Stimulated activated CD8-positive, alpha-beta memory T cell treated with anti-CD3 and anti-CD28 coated beads, Interleukin-12 subunit alpha, Interleukin-12 subunit beta, amount 100 ng/mL, for 1 hour (primary cell): ENCODE measurements around the gene BPI.
"Not testable (repeated sequence)": the region's sequence is repeated elsewhere in the genome, so short reads cannot be mapped to it uniquely, and the experiment has no call there.

Source experiments
- DNase-seq: peaks from one replicate; pipeline ENCODE4 v3.0.0-alpha.2; 2020; ENCODE audit warnings: low read depth

The BPI gene

DNA sequence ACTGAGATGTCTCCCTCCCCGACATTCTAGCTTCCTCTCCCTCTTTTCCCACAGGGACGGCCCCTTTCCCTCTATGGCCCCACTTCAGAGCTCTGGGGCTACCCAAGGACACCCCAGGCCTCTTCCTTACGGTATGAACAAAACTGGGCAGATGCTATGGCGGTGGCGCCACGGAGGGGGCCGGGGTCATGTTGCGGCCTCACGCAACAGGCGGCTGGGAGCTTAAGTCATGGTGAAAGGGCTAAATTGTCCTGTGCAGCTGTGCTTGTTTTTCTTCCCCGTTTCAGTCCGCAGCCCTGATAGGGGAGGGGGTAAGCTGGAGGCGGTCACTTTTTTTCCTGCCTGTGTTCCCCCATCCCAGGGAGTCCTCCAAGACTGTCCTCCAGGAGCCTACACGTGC, 25.8 kb upstream of the BPI start:
- no peak for DNase-seq

DNA sequence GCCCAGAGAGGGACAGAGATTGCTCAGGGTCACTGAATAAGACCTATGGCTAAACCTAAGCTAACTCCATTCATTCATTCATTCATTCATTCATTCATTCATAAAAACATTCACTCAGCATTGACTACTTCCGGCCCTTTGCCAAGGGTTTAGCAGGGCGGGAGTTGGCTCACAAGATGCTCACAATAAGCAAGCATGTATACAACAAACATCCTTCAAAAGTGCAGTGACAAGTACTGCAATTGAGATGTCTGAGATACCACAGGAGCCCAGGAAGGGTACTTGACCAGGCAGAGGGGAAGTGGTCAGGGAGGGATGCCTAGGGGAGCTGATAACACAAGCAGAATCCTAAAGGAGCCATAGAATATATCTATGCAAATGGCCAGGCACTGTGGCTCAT, 25.2 kb upstream of the BPI start:
- DNase-seq = no peak

DNA sequence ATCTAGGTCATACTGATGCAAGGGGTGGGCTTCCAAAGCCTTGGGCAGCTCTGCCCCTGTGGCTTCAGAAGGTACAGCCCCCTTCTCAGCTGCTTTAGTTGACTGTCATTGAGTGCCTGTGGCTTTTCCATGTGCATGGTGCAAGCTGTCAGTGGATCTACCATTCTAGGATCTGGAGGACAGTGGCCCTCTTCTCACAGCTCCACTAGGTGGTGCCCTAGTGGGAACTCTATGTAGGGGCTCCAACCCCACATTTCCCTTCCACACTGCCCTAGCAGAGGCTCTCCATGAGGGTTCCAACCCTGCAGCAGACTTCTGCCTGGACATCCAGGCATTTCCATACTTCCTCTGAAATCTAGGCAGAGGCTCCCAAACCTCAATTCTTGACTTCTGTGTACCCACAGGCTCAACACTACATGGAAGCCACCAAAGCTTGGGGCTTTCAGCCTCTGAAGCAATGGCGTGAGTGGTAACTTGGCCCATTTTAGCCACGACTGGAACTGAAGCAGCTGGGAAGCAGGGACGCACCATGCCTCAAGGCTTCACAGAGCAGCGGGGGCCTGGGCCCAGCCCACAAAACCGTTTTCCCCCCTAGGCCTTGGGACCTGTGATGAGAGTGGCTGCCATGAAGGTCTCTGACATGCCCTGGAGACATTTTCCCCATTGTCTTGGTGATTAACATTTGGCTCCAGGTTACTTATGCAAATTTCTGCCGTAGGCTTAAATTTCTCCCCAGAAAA, 22.6 kb upstream of the BPI start:
- not testable (repeated sequence) for DNase-seq

DNA sequence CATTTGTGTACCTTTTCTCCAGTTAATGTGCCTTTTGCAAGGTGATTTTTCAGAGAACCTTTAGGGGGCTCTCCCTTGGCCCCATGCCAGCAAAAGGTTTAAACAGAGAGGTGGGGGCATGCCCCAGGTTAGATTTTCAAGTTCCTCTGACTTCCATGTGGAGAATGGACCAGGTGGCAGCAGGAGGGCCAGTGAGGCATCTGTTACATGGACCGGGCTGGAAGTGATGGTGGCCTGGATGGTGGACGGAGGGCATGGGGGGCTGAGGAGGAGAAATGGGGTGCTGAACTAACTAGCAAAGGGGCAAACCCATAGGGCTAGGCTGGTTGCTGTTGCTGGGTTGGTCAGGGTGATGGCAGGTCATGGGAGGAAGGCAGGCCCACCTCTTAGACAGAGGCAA, 20.7 kb upstream of the BPI start:
- DNase-seq = no peak

DNA sequence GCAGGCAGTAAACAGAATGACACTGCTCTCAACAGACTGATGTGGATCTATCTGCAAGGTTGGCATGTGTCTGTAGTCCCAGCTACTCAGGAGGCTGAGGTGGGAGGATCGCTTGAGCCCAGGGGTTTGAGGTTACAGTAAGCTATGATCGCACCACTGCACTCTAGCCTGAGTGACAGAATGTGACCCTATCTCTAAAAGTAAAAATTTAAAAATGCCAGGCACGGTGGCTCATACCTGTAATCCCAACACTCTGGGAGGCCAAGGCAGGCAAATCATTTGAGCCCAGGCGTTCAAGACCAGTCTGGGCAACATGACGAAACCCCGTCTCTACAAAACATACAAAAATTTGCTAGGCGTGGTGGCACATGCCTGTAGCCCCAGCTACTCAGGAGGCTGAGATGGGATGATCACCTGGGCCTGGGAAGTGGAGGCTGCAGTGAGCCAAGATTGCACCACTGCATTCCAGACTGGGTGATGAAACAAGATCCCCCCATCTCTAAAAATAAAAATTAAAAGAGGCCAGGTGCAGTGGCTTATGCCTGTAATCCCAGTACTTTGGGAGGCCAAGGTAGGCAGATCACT, 19.8 kb upstream of the BPI start:
- DNase-seq = not testable (repeated sequence)

DNA sequence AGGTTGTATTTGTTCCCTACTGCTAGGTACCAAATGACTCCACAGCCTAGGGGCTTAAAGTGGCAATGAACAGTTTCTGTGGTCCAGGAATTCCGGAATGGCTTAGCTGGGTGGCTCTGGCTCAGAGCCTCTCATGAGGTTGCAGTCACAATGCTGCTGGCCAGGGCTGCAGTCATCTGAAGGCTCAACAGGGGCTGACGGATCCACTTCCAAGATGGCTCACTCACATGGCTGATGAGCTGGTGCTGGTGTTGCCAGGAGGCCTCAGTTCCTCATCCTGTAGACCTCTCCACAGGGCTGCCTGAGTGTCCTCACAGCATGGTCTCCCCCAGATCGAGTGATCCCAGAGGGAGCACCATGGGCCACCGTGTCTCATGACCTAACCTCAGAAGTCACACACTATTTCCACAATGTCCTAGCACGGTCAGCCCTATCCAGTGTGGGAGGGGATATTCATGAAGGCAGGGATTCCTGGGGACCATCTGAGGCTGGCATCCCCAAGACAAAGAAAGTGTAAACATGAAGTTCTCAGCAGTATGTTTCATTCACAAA, 19.0 kb upstream of the BPI start:
- no peak for DNase-seq

DNA sequence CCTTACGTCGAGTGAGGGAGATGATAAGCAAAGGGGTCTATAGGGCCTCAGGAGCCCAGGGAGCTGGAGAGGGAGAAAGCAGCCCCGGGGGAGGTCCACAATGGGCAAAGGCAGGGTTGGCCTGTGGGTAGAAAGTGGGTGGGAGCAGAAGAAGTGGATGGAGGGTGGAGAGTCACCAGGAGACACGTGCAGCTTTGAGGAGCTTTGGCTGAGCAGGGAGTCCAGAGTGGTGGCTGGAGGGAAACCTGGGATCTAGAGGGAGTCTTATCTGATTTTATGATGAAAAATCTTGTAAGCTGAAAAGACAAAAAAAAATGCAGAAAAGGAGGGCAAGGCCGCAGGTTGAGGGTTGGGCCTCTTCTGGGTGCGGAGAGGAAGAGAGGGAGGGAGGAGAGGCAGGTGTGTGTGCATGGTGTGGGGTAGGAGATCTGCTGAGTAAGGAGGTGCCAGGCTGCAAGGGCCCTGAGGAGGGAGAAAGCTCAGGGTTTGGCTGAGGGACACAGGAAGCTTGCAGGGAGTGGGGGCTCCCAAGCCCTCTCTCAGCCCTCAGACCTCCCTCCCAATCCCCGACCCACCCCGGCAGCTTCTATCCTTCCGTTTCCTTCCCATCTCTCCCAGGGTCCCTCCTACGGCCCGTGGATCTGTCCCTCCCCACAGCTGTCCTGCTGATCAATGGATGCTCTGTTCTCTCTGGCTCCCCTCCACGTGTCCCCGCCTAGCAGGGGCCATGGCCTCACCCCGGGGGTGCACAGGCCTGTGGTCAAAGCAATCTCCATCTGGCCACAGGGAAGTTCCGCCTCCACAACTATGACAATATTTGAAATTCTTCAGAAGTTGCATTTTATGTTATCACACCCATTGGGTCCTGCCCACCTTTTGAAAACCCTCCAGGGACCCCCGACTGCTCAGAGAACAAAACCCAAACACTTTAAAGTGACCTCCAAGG, 17.1 kb upstream of the BPI start:
- DNase-seq = no peak

DNA sequence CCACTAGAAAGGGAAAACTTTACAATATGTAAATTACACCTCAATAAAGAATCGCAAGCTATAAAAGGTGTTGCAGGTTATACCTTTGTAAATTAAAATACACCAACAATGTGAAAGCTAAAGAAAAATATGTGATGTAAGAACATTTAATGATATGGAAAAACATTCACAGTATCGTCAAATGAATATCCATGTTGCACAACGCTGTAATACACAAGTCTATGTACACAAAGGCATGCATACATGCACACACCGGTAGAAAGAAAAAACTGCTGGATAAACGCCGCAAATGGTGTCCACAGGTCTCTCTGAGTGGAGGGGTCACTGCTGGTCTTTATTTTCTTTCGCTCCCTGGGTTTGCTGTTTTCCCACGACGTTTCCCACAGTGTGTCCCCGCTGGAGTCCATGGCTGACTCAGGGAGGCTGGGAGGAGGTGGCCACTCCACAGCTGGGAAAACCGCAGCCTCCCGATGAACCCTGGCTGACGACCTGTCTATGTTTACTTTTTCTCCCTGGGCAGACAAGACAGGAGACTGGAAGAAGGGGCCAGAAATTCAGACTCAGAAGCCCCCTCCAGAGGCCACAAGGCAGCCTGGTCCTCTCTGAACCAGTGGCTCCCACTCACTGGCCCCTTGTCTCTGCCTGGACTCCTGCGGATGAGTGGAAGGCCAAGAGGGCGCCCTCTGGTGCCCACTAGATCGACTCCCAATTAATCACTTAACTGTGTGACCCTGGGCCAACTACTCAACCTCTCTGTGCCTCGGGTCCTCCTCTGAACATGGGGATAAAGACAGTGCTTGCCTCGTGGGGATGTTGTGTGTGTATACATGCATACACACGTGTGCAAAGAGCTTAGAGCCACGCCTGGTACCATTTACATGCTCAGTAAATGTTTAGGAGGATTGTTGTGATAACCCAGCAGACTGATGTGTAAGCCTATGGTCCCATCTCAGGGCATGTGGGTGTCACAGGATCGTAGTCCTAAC, 12.8 kb upstream of the BPI start:
- DNase-seq = no peak

DNA sequence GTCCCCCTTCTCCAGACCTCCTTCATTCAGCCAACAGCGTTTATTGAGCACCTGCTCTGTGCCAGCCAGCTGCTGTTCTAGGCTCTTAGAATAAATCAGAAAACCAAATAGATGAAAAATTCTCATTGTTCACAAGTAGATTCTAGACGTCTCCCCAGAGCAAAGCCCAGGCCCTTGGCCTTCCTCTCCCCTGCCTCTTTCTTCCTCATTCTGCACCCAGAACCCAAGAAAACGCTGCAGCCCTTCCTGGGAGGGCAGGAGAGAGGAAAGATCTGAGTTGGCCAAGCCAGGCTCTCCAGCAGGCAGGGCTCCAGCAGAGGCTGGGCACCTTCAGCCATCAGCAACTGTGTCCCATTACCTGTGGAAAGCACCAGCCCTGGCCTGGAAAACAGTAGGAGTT, 12.0 kb upstream of the BPI start:
- DNase-seq = no peak

DNA sequence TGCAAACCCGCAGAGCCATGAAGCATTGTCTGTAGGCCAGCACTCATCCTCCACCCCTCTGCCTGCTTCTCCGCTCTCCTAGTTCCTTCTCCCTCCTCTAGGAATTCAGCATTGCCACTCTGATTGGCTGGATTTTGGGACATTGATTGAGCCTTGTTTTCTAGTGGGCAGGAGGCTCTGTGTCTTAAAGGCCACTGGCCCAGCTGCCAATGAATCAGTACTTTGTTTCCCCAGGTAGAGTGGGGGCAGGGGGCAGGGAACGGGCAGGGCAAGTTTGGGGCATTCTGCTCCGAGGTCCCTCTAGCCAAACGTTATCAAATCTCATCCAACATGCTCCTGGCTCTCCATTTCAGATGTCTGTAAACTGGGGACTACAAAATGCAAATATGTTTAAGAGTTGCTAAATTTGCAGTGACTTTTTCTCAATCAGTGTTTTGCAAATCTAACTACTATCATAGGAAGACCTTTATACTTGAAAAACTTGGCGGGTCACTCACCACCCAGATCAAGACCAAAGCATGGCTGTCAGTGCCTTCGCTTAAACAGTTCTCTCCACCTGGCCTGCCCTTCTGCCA, 10.4 kb upstream of the BPI start:
- no peak for DNase-seq

DNA sequence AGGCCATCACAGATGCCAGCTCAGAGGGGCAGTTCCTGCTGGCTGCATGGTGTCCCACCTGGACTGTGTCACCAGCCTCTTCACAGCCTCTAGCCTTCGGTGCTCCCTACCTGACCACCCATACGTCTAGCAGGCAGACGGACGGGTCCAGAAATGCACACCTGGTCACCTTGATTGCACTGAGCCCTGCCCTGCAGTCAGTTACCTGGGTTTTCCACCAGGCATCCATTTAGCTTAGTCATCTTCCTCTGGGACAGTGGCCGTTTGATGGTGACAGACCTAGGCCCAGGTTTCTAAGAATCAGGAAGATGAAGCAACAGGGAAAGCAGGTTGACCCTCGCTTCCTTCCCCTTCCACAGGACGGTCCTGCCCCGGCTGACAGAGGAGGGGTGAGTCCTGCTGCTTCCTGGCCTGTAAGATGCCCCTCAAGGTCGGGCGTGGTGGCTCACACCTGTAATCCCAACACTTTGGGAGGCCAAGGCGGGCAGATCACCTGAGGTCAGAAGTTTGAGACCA, 9.8 kb upstream of the BPI start:
- DNase-seq = no peak

DNA sequence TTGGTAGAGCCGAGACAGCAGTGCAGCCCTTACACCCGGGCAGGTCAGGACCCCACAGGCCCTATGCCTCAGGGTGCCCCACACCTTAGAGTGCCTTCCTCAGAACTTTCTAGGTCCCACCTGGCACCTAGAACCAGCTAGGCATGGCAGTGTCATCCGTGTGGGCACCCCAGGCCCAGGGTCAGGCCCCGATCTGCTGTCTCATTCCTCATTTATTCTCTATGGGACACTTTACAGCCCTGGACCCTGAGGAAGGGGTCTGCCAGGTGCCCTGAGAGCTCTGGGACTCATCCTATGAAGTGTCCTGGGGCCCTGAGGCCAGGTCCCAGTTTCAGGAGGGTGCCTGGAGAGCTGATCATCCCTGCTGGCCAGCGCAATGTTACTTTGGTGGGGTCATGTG, 8.1 kb upstream of the BPI start:
- no peak for DNase-seq

DNA sequence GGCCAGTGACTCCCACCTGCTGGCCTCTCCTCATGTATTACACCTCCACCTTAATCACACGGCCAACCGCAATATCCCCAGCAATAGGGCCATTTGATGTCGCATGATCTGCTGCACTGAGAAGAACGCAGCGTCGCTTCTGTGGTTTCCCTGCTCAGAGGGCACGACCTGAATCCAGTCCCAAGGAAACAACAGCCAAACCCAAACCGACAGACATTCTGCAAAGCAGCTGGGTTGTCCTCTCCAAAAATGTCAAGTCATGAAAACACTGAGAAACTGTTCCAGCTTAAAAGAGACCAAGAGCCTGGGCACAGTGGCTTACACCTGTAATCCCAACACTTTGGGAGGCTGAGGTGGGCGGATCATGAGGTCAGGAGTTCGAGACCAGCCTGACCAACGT, 7.5 kb upstream of the BPI start:
- DNase-seq = no peak

DNA sequence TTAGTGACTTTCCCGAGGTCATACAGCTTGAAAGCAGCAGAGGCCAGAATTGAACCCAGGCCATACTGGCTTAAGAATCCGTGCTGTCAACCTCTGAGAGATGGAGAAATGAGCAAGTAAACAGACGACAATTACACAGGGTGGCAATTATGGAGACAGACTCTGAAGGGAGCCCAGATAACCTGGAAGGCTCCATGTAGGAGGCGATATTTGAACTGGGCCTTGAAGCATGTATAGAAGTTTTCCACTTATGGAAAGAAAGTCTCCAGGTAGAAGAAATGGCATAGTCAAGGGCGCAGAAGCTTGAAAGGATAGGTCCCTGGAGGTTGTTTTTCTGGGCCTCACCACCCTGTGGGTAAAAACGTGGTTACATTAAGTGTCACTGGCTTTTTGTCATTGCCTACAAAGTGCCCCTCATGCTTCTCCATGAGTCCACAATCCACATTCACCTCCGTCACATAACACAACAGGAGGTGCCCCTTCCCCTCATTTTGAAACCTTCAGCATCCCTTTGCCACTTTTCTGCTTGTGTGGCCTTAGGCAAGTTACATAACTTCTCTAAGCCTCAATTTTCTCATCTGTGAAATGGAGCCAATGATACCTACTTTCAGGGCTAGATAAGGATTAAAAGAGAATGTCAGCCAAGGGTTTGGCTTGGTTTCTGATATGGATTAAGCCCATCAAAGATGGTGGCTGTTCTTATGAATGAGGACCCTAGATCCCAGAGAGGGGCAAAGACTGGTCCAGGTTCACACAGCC, 5.9 kb upstream of the BPI start:
- DNase-seq = no peak

DNA sequence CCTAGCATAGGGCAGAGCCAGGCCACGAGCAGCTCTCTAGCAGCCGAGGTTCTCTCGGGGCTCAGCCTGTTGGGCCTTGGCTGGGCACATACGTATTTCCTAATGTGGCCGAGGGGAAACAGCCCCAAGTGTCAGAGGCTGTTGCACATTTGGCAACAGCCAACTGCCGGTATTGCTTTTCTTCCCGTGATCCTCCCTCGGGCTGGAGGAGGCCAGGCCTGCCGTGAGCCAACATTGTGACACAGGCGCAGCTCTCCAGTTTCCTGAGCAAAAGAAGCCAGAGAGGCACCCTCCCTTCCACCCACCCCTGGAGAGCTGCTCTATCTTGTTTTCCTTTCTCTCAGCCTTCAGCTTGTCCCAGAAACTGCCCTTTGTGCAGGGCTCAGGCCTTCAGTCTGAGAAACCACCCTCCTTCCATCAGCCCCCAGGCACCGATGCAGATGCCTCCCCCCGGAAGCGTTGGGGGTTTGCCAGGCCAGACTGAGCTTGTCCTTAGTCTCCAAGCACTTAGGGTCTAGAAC, 5.1 kb upstream of the BPI start:
- no peak for DNase-seq

DNA sequence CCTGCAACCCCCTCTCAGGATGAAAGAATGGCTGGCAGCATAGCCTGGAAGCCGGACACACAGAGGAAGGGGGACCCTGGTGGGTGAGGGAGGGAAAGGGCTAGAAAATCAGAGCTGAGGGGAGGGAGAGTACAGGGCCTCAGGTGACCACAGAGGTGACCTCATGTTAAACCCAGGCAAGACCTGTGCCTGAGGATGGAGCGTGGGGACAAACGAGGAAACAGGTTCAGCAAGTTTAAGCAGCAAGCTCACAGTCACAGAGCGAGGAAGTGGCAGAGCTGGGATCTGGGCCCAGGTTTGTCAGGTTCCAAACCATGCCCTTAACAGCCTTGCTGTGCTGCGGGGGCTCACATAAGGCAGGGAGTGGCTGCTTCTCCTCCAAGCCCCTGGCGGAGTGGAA, 4.0 kb upstream of the BPI start:
- no peak for DNase-seq

DNA sequence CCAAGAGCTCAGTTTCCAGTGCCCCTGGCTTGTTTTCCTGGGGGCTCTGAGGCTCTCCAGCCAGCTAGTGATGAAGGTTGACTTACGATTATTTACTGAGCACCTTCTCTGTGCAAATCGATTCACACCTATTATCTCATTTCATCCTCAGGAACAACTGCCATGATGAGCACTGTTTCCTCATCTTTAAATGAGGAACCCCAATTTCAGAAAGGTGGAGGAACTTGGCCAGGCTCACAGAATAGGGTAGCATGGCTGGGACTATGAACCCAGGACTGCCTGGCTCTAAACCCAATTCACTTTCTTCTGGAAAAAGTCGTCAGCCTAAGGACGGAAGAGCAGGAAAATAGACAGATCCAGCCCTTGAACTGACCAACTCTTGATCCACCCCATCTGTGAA, 3.5 kb upstream of the BPI start:
- DNase-seq = no peak

DNA sequence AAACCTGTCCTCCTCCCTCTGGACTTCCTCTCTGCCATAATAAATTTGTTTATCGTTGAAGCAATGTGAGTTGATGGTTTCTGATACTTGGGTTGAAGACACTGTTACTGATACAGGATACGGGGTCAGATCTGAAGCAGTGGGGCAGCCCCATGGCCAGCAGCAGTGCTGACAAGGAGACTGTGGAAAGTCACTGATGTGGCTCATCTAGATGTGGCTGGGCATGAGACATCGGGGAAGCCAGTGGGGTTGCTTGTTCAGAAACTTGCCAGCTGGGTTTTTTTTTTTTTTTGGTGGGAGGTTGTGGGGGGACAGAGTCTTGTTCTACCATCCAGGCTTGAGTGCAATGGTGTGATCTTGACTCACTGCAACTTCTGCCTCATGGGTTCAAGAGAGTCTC, 2.6 kb upstream of the BPI start:
- DNase-seq = no peak

DNA sequence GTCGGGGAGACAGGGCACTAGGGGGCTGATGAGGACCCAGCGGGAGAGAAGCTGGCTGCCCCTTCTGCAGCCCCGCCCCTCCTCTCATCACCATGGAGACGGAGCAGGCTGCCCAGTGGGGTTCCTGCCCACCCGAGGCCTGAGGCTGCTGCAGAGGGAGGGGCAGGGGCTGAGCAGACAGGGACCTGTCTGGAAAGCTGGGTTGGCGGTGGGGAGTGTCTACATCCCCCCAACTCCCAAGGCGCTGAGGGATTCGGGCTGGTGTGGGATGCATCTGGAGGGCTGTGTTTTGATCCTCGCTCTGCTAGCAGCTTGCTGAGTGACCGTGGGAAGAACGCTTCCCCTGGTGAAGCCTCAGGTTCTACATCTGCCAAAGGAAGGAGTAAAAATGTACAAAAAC, 1.2 kb upstream of the BPI start:
- DNase-seq = no peak

DNA sequence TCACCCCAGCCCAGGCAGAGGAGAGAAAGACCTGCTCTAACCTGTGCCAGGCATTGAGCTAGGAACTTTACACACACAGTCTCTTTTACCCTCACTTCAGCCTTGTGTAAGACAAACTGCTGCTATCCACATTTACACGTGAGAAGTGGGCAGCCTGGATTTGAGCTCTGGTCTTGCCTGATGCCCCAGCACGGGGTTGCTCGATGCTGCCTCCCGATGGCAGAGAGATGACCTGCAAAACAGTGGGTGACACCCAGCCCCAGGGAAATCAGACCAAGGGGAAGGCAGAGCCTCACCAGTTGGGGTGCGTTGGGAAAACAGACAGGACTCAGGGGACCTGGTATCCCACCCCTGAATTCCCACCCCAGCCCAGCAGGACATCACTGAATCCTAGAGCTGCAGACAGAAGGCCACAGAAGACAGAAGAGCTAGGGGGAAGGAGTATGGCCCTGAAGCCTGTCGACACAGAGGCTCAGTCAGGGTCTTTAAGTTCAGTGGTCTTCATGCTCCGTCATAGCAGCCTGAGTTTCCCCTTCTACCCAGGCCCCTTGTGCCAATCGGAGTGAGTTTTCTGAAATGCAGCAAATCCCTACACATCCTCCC, 990 bp downstream of the BPI start:
- DNase-seq = no peak
